ENCODE data around the gene ADAMTSL1.

GRCh38 chr9:18534611-18535010 lies 60.7 kb downstream of the ADAMTSL1 start:
- TF ChIP-seq CTCF (IDR thresholded peaks at IDR 0.05; ENCODE audit: control extremely low read depth in 1 of 3, insufficient read depth in 1 of 3, low read depth in 1 of 3, low read length in 3 of 3) = no peak
- no peak for TF ChIP-seq E2F6 (IDR thresholded peaks at IDR 0.05)
- TF ChIP-seq TAF1 (IDR thresholded peaks at IDR 0.05; ENCODE audit: low read depth, low read length) = no peak
- TF ChIP-seq MAFK (IDR thresholded peaks at IDR 0.05; ENCODE audit: low read depth, low read length) = no peak
- TF ChIP-seq CHD1 (IDR thresholded peaks at IDR 0.05; ENCODE audit: low read depth, low read length) = no peak
- no peak for TF ChIP-seq SIRT6 (IDR thresholded peaks at IDR 0.05; ENCODE audit: low read length)
- no peak for TF ChIP-seq NANOG (IDR thresholded peaks at IDR 0.05; ENCODE audit: insufficient read depth, low read depth, low read length, poor library complexity, severe bottlenecking)
- no peak for TF ChIP-seq BRCA1 (IDR thresholded peaks at IDR 0.05; ENCODE audit: low read depth, low read length)
- no peak for TF ChIP-seq EGR1 (IDR thresholded peaks at IDR 0.05; ENCODE audit: borderline replicate concordance, low read depth, low read length)

Data from H1 (cell line).